Spleen (tissue), 11 donors: Measurements from ENCODE around the gene SPO11. TPM values are rescaled to one million over a fixed set of nuclear protein-coding genes. Genes with fewer than 3 reads are reported as not detected.

ENCODE experiments used
- DNase-seq: peaks from one replicate; pipeline ENCODE4 v3.0.0-alpha.2; 2020
- H3K27ac ChIP-seq, 8 donors: fragments of 200-600 bp; sonication (generic) in 7 of 8; 1 replicate in 4 of 8; 2 replicates in 4 of 8; pipeline versions ENCODE4 v1.5.0 to v1.8.0; 2016 to 2021; ENCODE audit warnings: inconsistent platforms in 4 of 8, mild to moderate bottlenecking in 4 of 8, moderate library complexity in 1 of 8
- H3K27me3 ChIP-seq, 7 donors: fragments of 200-600 bp; sonication (generic) in 6 of 7; replicated peaks in 1 of 7; 1 replicate in 4 of 7; 2 replicates in 3 of 7; pipeline versions ENCODE4 v1.5.0 to v1.8.0; 2016 to 2021; ENCODE audit warnings: inconsistent platforms in 3 of 7, mild to moderate bottlenecking in 1 of 7
- H3K36me3 ChIP-seq, 6 donors: fragments of 200-600 bp; sonication (generic) in 5 of 6; 1 replicate in 4 of 6; 2 replicates in 2 of 6; pipeline versions ENCODE4 v1.5.0 to v1.8.0; 2016 to 2021; ENCODE audit warnings: inconsistent platforms in 2 of 6
- H3K4me1 ChIP-seq, 6 donors: fragments of 200-600 bp; sonication (generic) in 5 of 6; 1 replicate in 3 of 6; 2 replicates in 3 of 6; pipeline versions ENCODE4 v1.5.0 to v1.8.0; 2016 to 2021; ENCODE audit warnings: inconsistent platforms in 3 of 6
- H3K4me3 ChIP-seq, 8 donors: fragments of 200-600 bp; sonication (generic) in 7 of 8; 1 replicate in 4 of 8; 2 replicates in 4 of 8; pipeline versions ENCODE4 v1.5.0 to v1.8.0; 2016 to 2021; ENCODE audit warnings: inconsistent platforms in 4 of 8, mild to moderate bottlenecking in 4 of 8, moderate library complexity in 2 of 8
- H3K9me3 ChIP-seq, 8 donors: fragments of 200-600 bp; sonication (generic) in 7 of 8; 1 replicate in 4 of 8; 2 replicates in 4 of 8; pipeline versions ENCODE4 v1.5.0 to v1.8.0; 2016 to 2021; ENCODE audit warnings: inconsistent platforms in 4 of 8
- CTCF ChIP-seq, 11 experiments: fragments of 200-600 bp in 7 of 11; fragments of 450-650 bp in 4 of 11; sonication (generic) in 4 of 11; IDR thresholded peaks in 8 of 11; conservative IDR thresholded peaks in 3 of 11; 1 replicate in 7 of 11; 2 replicates in 4 of 11; pipeline versions ENCODE4 v1.4.0 to v1.8.0; 2016 to 2021; ENCODE audit warnings: antibody characterized with exemption in 11 of 11, inconsistent platforms in 4 of 11, mild to moderate bottlenecking in 1 of 11
- POLR2A ChIP-seq, 3 donors: fragments of 450-650 bp; IDR thresholded peaks; one replicate each; pipeline ENCODE4 v1.5.1; 2017; ENCODE audit warnings: antibody characterized with exemption in 3 of 3, mild to moderate bottlenecking in 1 of 3
- POLR2AphosphoS5 ChIP-seq, 3 donors: sonication (generic); formaldehyde crosslinking; IDR thresholded peaks; one replicate each; pipeline ENCODE4 v1.5.1; 2017; ENCODE audit warnings: antibody characterized with exemption in 3 of 3
- WGBS, 5 donors: extraction: QIAGEN DNeasy Blood & Tissue Kit in 3 of 5; methylation state at CpG; one replicate each; pipeline versions ENCODE4 v1.1.5 to v1.1.7; 2013 to 2018; 5-methylcytosine and 5-hydroxymethylcytosine counted together
- intact Hi-C: fragments of 100-400 bp; cut with DNase I; formaldehyde crosslinking; loops from one replicate; pipeline ENCODE4 v1.15.0; 2023; ENCODE audit warnings: low total_unique reads
- polyA plus RNA-seq, 3 donors: library from polyadenylated mRNA; stranded (reverse); fragments of 200-250 nt; gene quantifications; one replicate each; pipeline ENCODE4 v1.2.1, GENCODE V29; 2013
- total RNA-seq, 7 donors: library from RNA; depleted of rRNA in 3 of 7; stranded (reverse); fragments of >200 nt in 3 of 7; fragmentation: NEBNext Ultra II Directional in 4 of 7; extraction: Animal tissue kit (Norgen Biotek cat#: 25700) in 4 of 7; gene quantifications; one replicate each; pipeline versions ENCODE4 v1.1.0 to v1.2.1, GENCODE V29; 2016 to 2021
- donor health status: healthy with polysubstance abuse.
- donor health status: DM: no; HTN: no; CAD: no; lungs with moderate emphysema.
- donor health status: DM: no; HTN: no; CAD: no.
- donor health status: Bipolar disorder and iron deficiency.
- donor health status: healthy.
- donor health status: DM: no; HTN: no; CAD: no.
- donor health status: DM: yes; HTN: yes; CAD: no.

Gene SPO11
- total and polyA plus RNA-seq, 10 donors = not detected

DNA sequence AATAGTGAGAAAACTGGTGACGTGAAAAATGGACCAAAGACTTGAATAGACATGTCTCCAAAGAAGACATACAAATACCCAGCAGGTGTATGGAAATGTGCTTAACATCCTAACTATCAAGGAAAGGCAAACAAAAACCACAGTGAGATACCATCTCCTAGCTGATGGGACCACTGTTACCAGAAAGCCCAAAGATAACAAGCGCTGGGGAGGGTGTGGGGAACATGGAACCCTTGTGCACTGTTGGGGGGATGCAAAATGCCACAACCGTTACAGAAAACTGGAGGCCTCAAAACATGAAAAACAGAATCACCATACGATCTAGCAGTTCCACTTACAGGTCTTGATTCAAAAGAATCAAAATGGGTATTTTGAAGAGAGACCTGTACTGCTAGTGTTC is 41.8 kb downstream of the SPO11 start:
- no peak for DNase-seq
- Histone ChIP-seq H3K4me3 (no peak overlapping the region), H3K27me3 (no peaks in the 10 kb centered on the region), H3K9me3 (no peaks in the 10 kb centered on the region), H3K4me1 (peaks cover 3 to 48% (median 26%) of the 10 kb centered on the region in 6 donors), H3K27ac (no peak overlapping the region), H3K36me3 (peaks cover 0 to 100% (median 43%) of the 10 kb centered on the region in 6 donors)
- TF ChIP-seq POLR2A (IDR thresholded peaks at IDR 0.05) (no peak), CTCF (IDR thresholded peaks at IDR 0.05 in 8 of 11, conservative IDR thresholded peaks at IDR 0.05 in 3 of 11) (no peak), POLR2AphosphoS5 (IDR thresholded peaks at IDR 0.05) (no peak)
- 90 to 95% (median 93%) methylated on average over 4 of the region's 4 CpGs for WGBS, 5 donors
- intact Hi-C loops = no loop called here

- peak in 2 of 3 donors; percentile 51 to 54 for TF ChIP-seq POLR2AphosphoS5 (IDR thresholded peaks at IDR 0.05)
- no peak for TF ChIP-seq CTCF (IDR thresholded peaks at IDR 0.05 in 8 of 11, conservative IDR thresholded peaks at IDR 0.05 in 3 of 11)
Measured at GRCh38 chr20:57372157-57372556, 42.6 kb downstream of the SPO11 start.

GRCh38 chr20:57372581-57373350 is 43.2 kb downstream of the SPO11 start:
- DNase-seq = no peak
- 82 to 89% (median 84%) methylated on average over 21 to 25 of the region's 25 CpGs for WGBS, 5 donors
- Histone ChIP-seq H3K4me1 (peaks cover 3 to 60% (median 28%) of the 10 kb centered on the region in 6 donors), H3K9me3 (no peaks in the 10 kb centered on the region), H3K27me3 (no peaks in the 10 kb centered on the region), H3K36me3 (peaks cover 0 to 100% (median 39%) of the 10 kb centered on the region in 6 donors), H3K4me3 (no peak overlapping the region), H3K27ac (peak overlapping the region in 4 of 8 donors; percentile 1 to 47 (median 20))
- peak in 1 of 3 donors; percentile 58 for TF ChIP-seq POLR2AphosphoS5 (IDR thresholded peaks at IDR 0.05)
- TF ChIP-seq CTCF (IDR thresholded peaks at IDR 0.05 in 8 of 11, conservative IDR thresholded peaks at IDR 0.05 in 3 of 11) = no peak
- no peak for TF ChIP-seq POLR2A (IDR thresholded peaks at IDR 0.05)
- intact Hi-C loops = no loop called here

More at GRCh38 chr20:57372157-57372556, 42.6 kb downstream of the SPO11 start:
- peaks cover 3 to 56% (median 28%) of the 10 kb centered on the region in 6 donors for H3K4me1 ChIP-seq
- peak overlapping the region in 5 of 8 donors; percentile 1 to 47 (median 10) for H3K27ac ChIP-seq
- H3K27me3 ChIP-seq = no peaks in the 10 kb centered on the region
- WGBS, 5 donors = 75 to 79% (median 78%) methylated on average over 9 of the region's 9 CpGs
- DNase-seq = no peak
- no peaks in the 10 kb centered on the region for H3K9me3 ChIP-seq
- intact Hi-C loops = no loop called here
- no peak overlapping the region for H3K4me3 ChIP-seq
- H3K36me3 ChIP-seq = peaks cover 0 to 100% (median 40%) of the 10 kb centered on the region in 6 donors

GRCh38 chr20:57374343-57374930 is 44.8 kb downstream of the SPO11 start:
- intact Hi-C loops = no loop called here
- peaks cover 3 to 58% (median 28%) of the 10 kb centered on the region in 6 donors for H3K4me1 ChIP-seq
- H3K27me3 ChIP-seq = no peaks in the 10 kb centered on the region
- H3K27ac ChIP-seq = peak overlapping the region in 7 of 8 donors; percentile 52 to 91 (median 82)
- peak overlapping the region in 3 of 8 donors; percentile 24 to 53 (median 29) for H3K4me3 ChIP-seq
- TF ChIP-seq CTCF (IDR thresholded peaks at IDR 0.05 in 8 of 11, conservative IDR thresholded peaks at IDR 0.05 in 3 of 11) (no peak), POLR2A (IDR thresholded peaks at IDR 0.05) (no peak)
- no peak for DNase-seq
- no peaks in the 10 kb centered on the region for H3K9me3 ChIP-seq
- H3K36me3 ChIP-seq = peaks cover 0 to 100% (median 34%) of the 10 kb centered on the region in 6 donors
- 44 to 65% (median 59%) methylated on average over 10 to 12 of the region's 12 CpGs for WGBS, 5 donors
